Nephron progenitor cell (in vitro differentiated cells): ENCODE results near the gene ZFYVE9.
"Not testable (repeated sequence)": the region's sequence is repeated elsewhere in the genome, so short reads cannot be mapped to it uniquely, and the experiment has no call there.

Experiments used
- DNase-seq: peaks from one replicate; pipeline ENCODE4 v3.0.0; 2021
- H3K27ac Mint-ChIP-seq: 2 replicates; pipeline ENCODE4 v1.8.0; 2021; ENCODE audit warnings: mild to moderate bottlenecking, moderate library complexity, mixed read lengths
- H3K27me3 Mint-ChIP-seq: 2 replicates; pipeline ENCODE4 v1.8.0; 2021; ENCODE audit warnings: mild to moderate bottlenecking, low read depth, mixed read lengths; ENCODE audit not compliant: poor library complexity
- H3K36me3 Mint-ChIP-seq: 2 replicates; pipeline ENCODE4 v1.8.0; 2021; ENCODE audit warnings: low read depth, mixed read lengths
- H3K4me1 Mint-ChIP-seq: 2 replicates; pipeline ENCODE4 v1.8.0; 2021; ENCODE audit warnings: mixed read lengths
- H3K4me3 Mint-ChIP-seq: 2 replicates; pipeline ENCODE4 v1.8.0; 2021; ENCODE audit warnings: mild to moderate bottlenecking, moderate library complexity, mixed read lengths
- H3K9me3 Mint-ChIP-seq: 2 replicates; pipeline ENCODE4 v1.8.0; 2021; ENCODE audit warnings: mild to moderate bottlenecking, moderate library complexity, mixed read lengths
- CTCF ChIP-seq: fragments of 200-600 bp; sonication (generic); IDR thresholded peaks from 2 replicates; pipeline ENCODE4 v1.5.0; 2021; ENCODE audit warnings: antibody characterized with exemption

Gene ZFYVE9

DNA sequence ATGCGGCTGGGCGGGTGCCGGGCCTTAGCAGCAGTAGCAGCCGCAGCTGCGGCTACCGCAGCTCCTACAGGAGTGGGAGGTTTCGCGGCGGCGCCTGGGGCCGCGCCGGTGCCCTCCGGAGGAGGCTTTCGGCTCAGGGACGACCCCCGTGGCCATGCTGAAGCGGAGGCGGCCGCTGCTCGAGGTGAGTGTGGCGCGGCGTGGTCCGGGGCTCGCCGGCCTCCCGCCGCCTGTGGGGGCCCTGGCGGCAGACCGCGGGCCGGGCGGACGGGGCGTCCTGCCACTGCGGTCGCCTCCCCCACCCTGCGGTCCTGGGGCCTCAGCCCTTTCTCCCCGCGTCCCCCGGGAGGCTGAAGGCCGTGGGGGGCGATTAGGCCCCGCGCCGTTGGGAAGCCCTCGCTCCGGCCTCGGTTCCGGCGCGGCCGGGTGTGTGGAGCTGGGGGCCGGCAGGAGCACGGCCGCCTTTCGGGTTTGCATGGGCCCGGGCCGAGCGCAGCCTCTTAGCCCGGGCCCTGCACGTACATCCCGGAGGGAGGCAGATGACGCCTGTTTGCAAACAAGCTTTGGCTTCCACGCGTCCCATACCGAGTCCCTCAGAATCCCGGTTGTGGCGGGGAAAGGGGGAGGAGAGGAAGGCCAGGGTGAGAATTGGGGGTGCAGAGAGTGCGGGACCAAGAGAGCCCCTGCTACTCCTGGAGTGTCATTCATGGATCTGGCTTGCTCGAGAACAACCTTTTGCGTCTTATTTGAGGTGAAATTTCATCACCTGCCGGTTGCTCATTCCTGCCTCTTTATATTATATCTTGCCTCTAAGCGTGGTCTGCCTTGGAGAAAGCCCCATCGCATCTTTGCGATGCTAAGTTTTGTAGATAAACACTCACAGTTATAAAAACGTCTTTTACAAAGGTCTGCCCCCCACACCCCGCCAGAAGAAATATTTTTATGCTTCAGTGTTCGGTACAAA is 613 bp downstream of the ZFYVE9 start:
- peak overlapping the region; percentile 66 for H3K27ac Mint-ChIP-seq
- DNase-seq: no peak
- TF ChIP-seq CTCF: no peak
- H3K27me3 Mint-ChIP-seq: peaks cover 26% of the 10 kb centered on the region
- H3K4me3 Mint-ChIP-seq: peak overlapping the region; percentile 92
- peaks cover 24% of the 10 kb centered on the region for H3K4me1 Mint-ChIP-seq
- no peaks in the 10 kb centered on the region for H3K9me3 Mint-ChIP-seq
- H3K36me3 Mint-ChIP-seq: no peaks in the 10 kb centered on the region

DNA sequence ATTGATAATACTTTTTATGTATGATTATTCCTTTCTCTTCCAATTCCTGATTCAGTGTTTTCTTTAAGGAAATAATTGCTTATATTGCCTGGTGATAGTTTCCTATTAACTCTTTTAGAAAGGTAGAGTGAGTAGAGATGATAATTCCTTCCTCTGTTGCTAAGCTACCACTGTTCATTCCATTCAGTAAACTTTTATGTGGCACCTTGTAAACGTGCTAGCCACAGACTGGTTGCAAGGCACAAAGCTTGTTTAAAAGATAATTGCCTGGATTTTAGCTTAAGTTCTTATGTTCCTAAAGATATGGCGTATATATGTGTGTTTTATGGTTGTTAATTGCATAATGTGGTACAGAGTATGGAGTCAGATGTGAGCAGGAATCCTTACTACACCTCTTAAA is 3.2 kb downstream of the ZFYVE9 start:
- Mint-ChIP-seq H3K4me3 (no peak overlapping the region), H3K27ac (no peak overlapping the region), H3K36me3 (peaks cover 3% of the 10 kb centered on the region), H3K4me1 (peaks cover 26% of the 10 kb centered on the region), H3K9me3 (no peaks in the 10 kb centered on the region), H3K27me3 (peaks cover 12% of the 10 kb centered on the region)
- no peak for TF ChIP-seq CTCF
- no peak for DNase-seq

DNA sequence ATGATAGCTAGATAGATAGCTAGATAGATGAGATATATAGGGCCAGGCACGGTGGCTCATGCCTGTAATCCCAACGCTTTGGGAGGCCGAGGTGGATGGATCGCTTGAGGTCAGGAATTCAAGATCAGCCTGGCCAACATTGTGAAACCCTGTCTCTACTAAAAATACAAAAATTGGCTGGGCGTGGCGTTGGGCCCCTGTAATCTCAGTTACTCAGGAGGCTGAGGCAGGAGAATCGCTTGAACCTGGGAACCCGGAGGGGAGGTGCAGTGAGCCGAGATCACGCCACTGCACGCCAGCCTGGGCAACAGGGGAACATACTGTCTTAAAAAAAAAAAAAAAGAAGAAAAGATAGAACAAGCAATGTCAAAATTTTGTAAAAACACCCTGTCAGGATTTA is 8.6 kb downstream of the ZFYVE9 start:
- not testable (repeated sequence) for H3K36me3 Mint-ChIP-seq, H3K27me3 Mint-ChIP-seq, H3K4me3 Mint-ChIP-seq, DNase-seq, H3K9me3 Mint-ChIP-seq, H3K4me1 Mint-ChIP-seq
- H3K27ac Mint-ChIP-seq: peak overlapping the region; percentile 90

DNA sequence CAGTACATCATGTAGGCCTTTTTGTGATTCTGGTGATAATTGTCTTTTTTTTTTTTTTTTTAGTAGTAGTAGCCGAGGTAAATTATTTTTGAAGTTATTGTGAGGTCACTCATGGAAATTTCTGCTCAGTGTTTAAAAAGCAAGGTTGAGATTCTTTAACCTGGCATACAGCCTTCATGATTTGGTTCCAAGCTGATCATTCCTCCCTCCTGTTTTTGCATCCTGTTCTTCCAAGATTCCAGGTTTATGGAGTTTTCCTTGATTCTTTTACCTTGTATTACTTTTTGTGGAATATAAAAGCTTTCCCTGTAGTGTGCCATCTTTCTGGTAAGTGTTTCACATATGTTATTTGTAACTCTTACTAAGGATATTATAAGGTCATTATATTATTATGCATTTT is 9.1 kb downstream of the ZFYVE9 start:
- Mint-ChIP-seq H3K9me3 (peaks cover 6% of the 10 kb centered on the region), H3K27me3 (no peaks in the 10 kb centered on the region), H3K4me3 (no peak overlapping the region), H3K27ac (no peak overlapping the region), H3K4me1 (peaks cover 4% of the 10 kb centered on the region), H3K36me3 (peaks cover 9% of the 10 kb centered on the region)
- TF ChIP-seq CTCF: no peak
- no peak for DNase-seq

- Mint-ChIP-seq H3K36me3 (peaks cover 11% of the 10 kb centered on the region), H3K27ac (no peak overlapping the region), H3K27me3 (no peaks in the 10 kb centered on the region), H3K4me1 (peaks cover 4% of the 10 kb centered on the region), H3K9me3 (peaks cover 22% of the 10 kb centered on the region), H3K4me3 (no peak overlapping the region)
- no peak for DNase-seq
- TF ChIP-seq CTCF: no peak
These were observed 10.7 kb downstream of the ZFYVE9 start for GRCh38 chr1:52152572-52152971.

GRCh38 chr1:52153010-52153409 is 11.1 kb downstream of the ZFYVE9 start:
- H3K27me3 Mint-ChIP-seq: no peaks in the 10 kb centered on the region
- H3K4me1 Mint-ChIP-seq: peaks cover 4% of the 10 kb centered on the region
- H3K9me3 Mint-ChIP-seq: peaks cover 26% of the 10 kb centered on the region
- DNase-seq: no peak
- H3K4me3 Mint-ChIP-seq: no peak overlapping the region
- no peak overlapping the region for H3K27ac Mint-ChIP-seq
- no peak for TF ChIP-seq CTCF
- peaks cover 16% of the 10 kb centered on the region for H3K36me3 Mint-ChIP-seq
